IPS-20b (cell line): ENCODE measurements around the gene RAB32.

Experiments
- H3K27ac ChIP-seq: one replicate; pipeline ENCODE4 v1.5.1; 2013; ENCODE audit warnings: low read length
- H3K27me3 ChIP-seq: 2 replicates; pipeline ENCODE4 v1.6.1; 2013; ENCODE audit warnings: mild to moderate bottlenecking, low read length, inconsistent platforms; ENCODE audit not compliant: insufficient read depth
- H3K36me3 ChIP-seq: 2 replicates; pipeline ENCODE4 v1.6.1; 2013; ENCODE audit warnings: low read depth, mild to moderate bottlenecking, inconsistent platforms, low read length, moderate library complexity; ENCODE audit not compliant: insufficient read depth
- H3K4me1 ChIP-seq: 2 replicates; pipeline ENCODE4 v1.6.1; 2013; ENCODE audit warnings: mild to moderate bottlenecking, control low read depth, inconsistent platforms, low read length, moderate library complexity; ENCODE audit not compliant: insufficient read depth
- H3K4me3 ChIP-seq: 2 replicates; pipeline ENCODE4 v1.5.1; 2013; ENCODE audit warnings: mild to moderate bottlenecking, low read length, inconsistent platforms
- H3K9ac ChIP-seq: 2 replicates; pipeline ENCODE4 v1.6.1; 2013; ENCODE audit warnings: low read depth, mild to moderate bottlenecking, inconsistent platforms, low read length, moderate library complexity
- H3K9me3 ChIP-seq: 2 replicates; pipeline ENCODE4 v1.6.1; 2013; ENCODE audit warnings: mild to moderate bottlenecking, low read depth, low read length, inconsistent platforms; ENCODE audit not compliant: insufficient read depth

The RAB32 gene

GRCh38 chr6:146543211-146543939 lies at the start of gene RAB32:
Gene RAB32, plus strand, starts transcription at chr6:146543833. Its CDS starts 39 bp downstream, at chr6:146543872.
- Histone ChIP-seq H3K9me3 (no peaks in the 10 kb centered on the region), H3K4me1 (0 out of 2 replicates have a peak, but pooled peaks cover 7% of the 10 kb centered on the region), H3K27ac (no peak within 1 kb of the TSS), H3K4me3 (peak within 1 kb of the TSS; percentile 78), H3K36me3 (no peaks in the 10 kb centered on the region), H3K9ac (peak within 1 kb of the TSS; percentile 73; the same call in 1 of the 2 replicates), H3K27me3 (peaks cover 6% of the 10 kb centered on the region; the same call in 1 of the 2 replicates)

GRCh38 chr6:146498309-146498708 lies 45.3 kb upstream of the RAB32 start:
- Histone ChIP-seq H3K36me3 (no peaks in the 10 kb centered on the region), H3K9me3 (no peaks in the 10 kb centered on the region), H3K27me3 (no peaks in the 10 kb centered on the region), H3K9ac (no peak overlapping the region), H3K27ac (no peak overlapping the region), H3K4me1 (no peaks in the 10 kb centered on the region), H3K4me3 (no peak overlapping the region)

GRCh38 chr6:146503096-146503495 lies 40.5 kb upstream of the RAB32 start:
- no peaks in the 10 kb centered on the region for H3K4me1 ChIP-seq
- H3K27ac ChIP-seq = no peak overlapping the region
- H3K36me3 ChIP-seq = no peaks in the 10 kb centered on the region
- no peak overlapping the region for H3K4me3 ChIP-seq
- H3K27me3 ChIP-seq = no peaks in the 10 kb centered on the region
- H3K9me3 ChIP-seq = no peaks in the 10 kb centered on the region
- no peak overlapping the region for H3K9ac ChIP-seq

GRCh38 chr6:146515212-146515611 lies 28.4 kb upstream of the RAB32 start:
- Histone ChIP-seq H3K4me3 (no peak overlapping the region), H3K27ac (no peak overlapping the region), H3K9ac (no peak overlapping the region), H3K4me1 (no peaks in the 10 kb centered on the region), H3K36me3 (no peaks in the 10 kb centered on the region), H3K27me3 (no peaks in the 10 kb centered on the region), H3K9me3 (no peaks in the 10 kb centered on the region)

- no peak overlapping the region for H3K27ac ChIP-seq
- no peaks in the 10 kb centered on the region for H3K36me3 ChIP-seq
- H3K9ac ChIP-seq = no peak overlapping the region
- no peaks in the 10 kb centered on the region for H3K4me1 ChIP-seq
- H3K4me3 ChIP-seq = no peak overlapping the region
- no peaks in the 10 kb centered on the region for H3K27me3 ChIP-seq
- H3K9me3 ChIP-seq = no peaks in the 10 kb centered on the region
Observed at GRCh38 chr6:146526192-146526591, 17.4 kb upstream of the RAB32 start.

- Histone ChIP-seq H3K27ac (no peak overlapping the region), H3K9ac (no peak overlapping the region), H3K27me3 (no peaks in the 10 kb centered on the region), H3K4me1 (no peaks in the 10 kb centered on the region), H3K36me3 (no peaks in the 10 kb centered on the region), H3K9me3 (no peaks in the 10 kb centered on the region), H3K4me3 (no peak overlapping the region)
Observed at GRCh38 chr6:146532702-146533101, 10.9 kb upstream of the RAB32 start.

- Histone ChIP-seq H3K27me3 (peaks cover 6% of the 10 kb centered on the region; the same call in 1 of the 2 replicates), H3K9ac (peak overlapping the region; percentile 63; the same call in 1 of the 2 replicates), H3K9me3 (no peaks in the 10 kb centered on the region), H3K27ac (no peak overlapping the region), H3K36me3 (no peaks in the 10 kb centered on the region), H3K4me1 (0 out of 2 replicates have a peak, but pooled peaks cover 7% of the 10 kb centered on the region), H3K4me3 (peak overlapping the region; percentile 61)
Observed at GRCh38 chr6:146542881-146543210, 787 bp upstream of the RAB32 start.

GRCh38 chr6:146543940-146544615 lies 445 bp downstream of the RAB32 start:
- Histone ChIP-seq H3K36me3 (no peaks in the 10 kb centered on the region), H3K4me3 (peak overlapping the region; percentile 78), H3K9ac (peak overlapping the region; percentile 73; the same call in 1 of the 2 replicates), H3K27me3 (peaks cover 6% of the 10 kb centered on the region; the same call in 1 of the 2 replicates), H3K27ac (no peak overlapping the region), H3K4me1 (0 out of 2 replicates have a peak, but pooled peaks cover 7% of the 10 kb centered on the region), H3K9me3 (no peaks in the 10 kb centered on the region)

- Histone ChIP-seq H3K4me3 (peak overlapping the region; percentile 78), H3K27me3 (peaks cover 6% of the 10 kb centered on the region; the same call in 1 of the 2 replicates), H3K36me3 (peaks cover 4% of the 10 kb centered on the region; the same call in 1 of the 2 replicates), H3K4me1 (0 out of 2 replicates have a peak, but pooled peaks cover 7% of the 10 kb centered on the region), H3K9ac (peak overlapping the region; percentile 73; the same call in 1 of the 2 replicates), H3K9me3 (no peaks in the 10 kb centered on the region), H3K27ac (no peak overlapping the region)
Observed at GRCh38 chr6:146544616-146545182, 1.1 kb downstream of the RAB32 start.

- Histone ChIP-seq H3K27ac (no peak overlapping the region), H3K36me3 (peaks cover 9% of the 10 kb centered on the region; the same call in 1 of the 2 replicates), H3K9me3 (no peaks in the 10 kb centered on the region), H3K4me3 (0 out of 2 replicates have a peak overlapping the region, but pooled peaks have one; percentile 14), H3K9ac (no peak overlapping the region), H3K4me1 (0 out of 2 replicates have a peak, but pooled peaks cover 7% of the 10 kb centered on the region), H3K27me3 (peaks cover 6% of the 10 kb centered on the region; the same call in 1 of the 2 replicates)
Observed at GRCh38 chr6:146545581-146545980, 1.9 kb downstream of the RAB32 start.

GRCh38 chr6:146546443-146547043 lies 2.9 kb downstream of the RAB32 start:
- no peak overlapping the region for H3K9ac ChIP-seq
- H3K27me3 ChIP-seq = peaks cover 6% of the 10 kb centered on the region; the same call in 1 of the 2 replicates
- H3K27ac ChIP-seq = no peak overlapping the region
- no peak overlapping the region for H3K4me3 ChIP-seq
- peaks cover 15% of the 10 kb centered on the region; the same call in 1 of the 2 replicates for H3K36me3 ChIP-seq
- 0 out of 2 replicates have a peak, but pooled peaks cover 7% of the 10 kb centered on the region for H3K4me1 ChIP-seq
- no peaks in the 10 kb centered on the region for H3K9me3 ChIP-seq
